Measurements from ENCODE around the gene CDH10. TPM values are rescaled to one million over a fixed set of nuclear protein-coding genes. Genes with fewer than 3 reads are reported as not detected.

The CDH10 gene
- total and polyA plus RNA-seq, 4 experiments from 2014 or later = not detected

GRCh38 chr5:24643880-24644279, 898 bp downstream of the CDH10 start:
- Mint-ChIP-seq H3K27me3 (no peaks in the 10 kb centered on the region), H3K36me3 (no peaks in the 10 kb centered on the region), H3K4me1 (no peaks in the 10 kb centered on the region), H3K27ac (no peak overlapping the region), H3K9me3 (peaks cover 0 to 13% (median 4%) of the 10 kb centered on the region in 8 donors), H3K4me3 (no peak overlapping the region)
- no peak overlapping the region for H3K4me3 ChIP-seq (ENCODE audit: low read length in 2 of 2)
- POLR2A ChIA-PET (ENCODE audit: partially characterized antibody) = no interaction called here
- no peaks in the 10 kb centered on the region for H3K27me3 ChIP-seq (ENCODE audit: insufficient read depth, low read length)
- no peaks in the 10 kb centered on the region for H3K4me1 ChIP-seq (ENCODE audit: insufficient read depth, low read length)
- no peaks in the 10 kb centered on the region for H3K36me3 ChIP-seq (ENCODE audit: insufficient read depth, low read length)
- DNase-seq = no peak
- CTCF ChIA-PET (ENCODE audit: partially characterized antibody) = no interaction called here
- H3K9me3 ChIP-seq (ENCODE audit: control insufficient read depth in 1 of 2, low read length in 2 of 2) = no peaks in the 10 kb centered on the region
- intact Hi-C loops (cut with micrococcal nuclease) = no loop called here
- H3K27ac ChIP-seq (ENCODE audit: low read depth, low read length) = no peak overlapping the region

GRCh38 chr5:24643156-24643555, 1.6 kb downstream of the CDH10 start:
- Mint-ChIP-seq H3K36me3 (no peaks in the 10 kb centered on the region), H3K27me3 (no peaks in the 10 kb centered on the region), H3K9me3 (peaks cover 0 to 10% (median 3%) of the 10 kb centered on the region in 8 donors), H3K4me1 (no peaks in the 10 kb centered on the region), H3K4me3 (no peak overlapping the region), H3K27ac (no peak overlapping the region)
- ChIA-PET POLR2A (ENCODE audit: partially characterized antibody) (no interaction called here), CTCF (ENCODE audit: partially characterized antibody) (no interaction called here)
- Histone ChIP-seq H3K27me3 (ENCODE audit: insufficient read depth, low read length) (no peaks in the 10 kb centered on the region), H3K27ac (ENCODE audit: low read depth, low read length) (no peak overlapping the region), H3K36me3 (ENCODE audit: insufficient read depth, low read length) (no peaks in the 10 kb centered on the region), H3K4me1 (ENCODE audit: insufficient read depth, low read length) (no peaks in the 10 kb centered on the region), H3K9me3 (ENCODE audit: control insufficient read depth in 1 of 2, low read length in 2 of 2) (no peaks in the 10 kb centered on the region), H3K4me3 (ENCODE audit: low read length in 2 of 2) (no peak overlapping the region)
- no peak for DNase-seq
- intact Hi-C loops (cut with micrococcal nuclease) = no loop called here

GRCh38 chr5:24642022-24642421, 2.8 kb downstream of the CDH10 start:
- CTCF ChIA-PET (ENCODE audit: partially characterized antibody) = no interaction called here
- DNase-seq = no peak

GRCh38 chr5:24635209-24635608, 9.6 kb downstream of the CDH10 start:
- no peak overlapping the region for H3K27ac Mint-ChIP-seq
- H3K27me3 Mint-ChIP-seq = no peaks in the 10 kb centered on the region
- ChIA-PET CTCF (ENCODE audit: partially characterized antibody) (no interaction called here), POLR2A (ENCODE audit: partially characterized antibody) (no interaction called here)
- intact Hi-C loops (cut with micrococcal nuclease) = no loop called here
- Histone ChIP-seq H3K4me1 (ENCODE audit: insufficient read depth, low read length) (no peaks in the 10 kb centered on the region), H3K4me3 (ENCODE audit: low read length in 2 of 2) (no peak overlapping the region), H3K27ac (ENCODE audit: low read depth, low read length) (no peak overlapping the region), H3K27me3 (ENCODE audit: insufficient read depth, low read length) (no peaks in the 10 kb centered on the region), H3K36me3 (ENCODE audit: insufficient read depth, low read length) (no peaks in the 10 kb centered on the region), H3K9me3 (ENCODE audit: control insufficient read depth in 1 of 2, low read length in 2 of 2) (no peaks in the 10 kb centered on the region)
- H3K4me1 Mint-ChIP-seq = no peaks in the 10 kb centered on the region
- peaks cover 0 to 3% (median 0%) of the 10 kb centered on the region in 8 donors for H3K9me3 Mint-ChIP-seq
- no peaks in the 10 kb centered on the region for H3K36me3 Mint-ChIP-seq
- H3K4me3 Mint-ChIP-seq = no peak overlapping the region
- DNase-seq = no peak

More at GRCh38 chr5:24642022-24642421, 2.8 kb downstream of the CDH10 start:
- POLR2A ChIA-PET (ENCODE audit: partially characterized antibody) = no interaction called here
- H3K9me3 ChIP-seq (ENCODE audit: control insufficient read depth in 1 of 2, low read length in 2 of 2) = no peaks in the 10 kb centered on the region
- no peak overlapping the region for H3K27ac ChIP-seq (ENCODE audit: low read depth, low read length)
- H3K27me3 Mint-ChIP-seq = no peaks in the 10 kb centered on the region
- intact Hi-C loops (cut with micrococcal nuclease) = no loop called here
- H3K4me3 Mint-ChIP-seq = no peak overlapping the region
- no peak overlapping the region for H3K27ac Mint-ChIP-seq
- H3K9me3 Mint-ChIP-seq = peaks cover 0 to 10% (median 3%) of the 10 kb centered on the region in 8 donors
- no peak overlapping the region for H3K4me3 ChIP-seq (ENCODE audit: low read length in 2 of 2)
- no peaks in the 10 kb centered on the region for H3K4me1 Mint-ChIP-seq
- H3K36me3 Mint-ChIP-seq = no peaks in the 10 kb centered on the region
- H3K4me1 ChIP-seq (ENCODE audit: insufficient read depth, low read length) = no peaks in the 10 kb centered on the region
- H3K27me3 ChIP-seq (ENCODE audit: insufficient read depth, low read length) = no peaks in the 10 kb centered on the region
- H3K36me3 ChIP-seq (ENCODE audit: insufficient read depth, low read length) = no peaks in the 10 kb centered on the region

GRCh38 chr5:24633715-24634325, 11.0 kb downstream of the CDH10 start:
- Histone ChIP-seq H3K4me1 (ENCODE audit: insufficient read depth, low read length) (no peaks in the 10 kb centered on the region), H3K4me3 (ENCODE audit: low read length in 2 of 2) (no peak overlapping the region), H3K36me3 (ENCODE audit: insufficient read depth, low read length) (no peaks in the 10 kb centered on the region), H3K27me3 (ENCODE audit: insufficient read depth, low read length) (no peaks in the 10 kb centered on the region), H3K9me3 (ENCODE audit: control insufficient read depth in 1 of 2, low read length in 2 of 2) (no peaks in the 10 kb centered on the region), H3K27ac (ENCODE audit: low read depth, low read length) (no peak overlapping the region)
- peaks cover 0 to 5% (median 1%) of the 10 kb centered on the region in 8 donors for H3K9me3 Mint-ChIP-seq
- intact Hi-C loops (cut with micrococcal nuclease) = no loop called here
- no peak overlapping the region for H3K4me3 Mint-ChIP-seq
- DNase-seq = no peak
- ChIA-PET CTCF (ENCODE audit: partially characterized antibody) (no interaction called here), POLR2A (ENCODE audit: partially characterized antibody) (no interaction called here)
- H3K4me1 Mint-ChIP-seq = no peaks in the 10 kb centered on the region
- no peaks in the 10 kb centered on the region for H3K27me3 Mint-ChIP-seq
- no peaks in the 10 kb centered on the region for H3K36me3 Mint-ChIP-seq
- no peak overlapping the region for H3K27ac Mint-ChIP-seq

- intact Hi-C loops (cut with micrococcal nuclease) = no loop called here
- Histone ChIP-seq H3K4me3 (ENCODE audit: low read length in 2 of 2) (no peak overlapping the region), H3K27ac (ENCODE audit: low read depth, low read length) (no peak overlapping the region), H3K36me3 (ENCODE audit: insufficient read depth, low read length) (no peaks in the 10 kb centered on the region), H3K9me3 (ENCODE audit: control insufficient read depth in 1 of 2, low read length in 2 of 2) (no peaks in the 10 kb centered on the region), H3K27me3 (ENCODE audit: insufficient read depth, low read length) (no peaks in the 10 kb centered on the region), H3K4me1 (ENCODE audit: insufficient read depth, low read length) (no peaks in the 10 kb centered on the region)
- Mint-ChIP-seq H3K4me1 (no peaks in the 10 kb centered on the region), H3K36me3 (no peaks in the 10 kb centered on the region), H3K4me3 (no peak overlapping the region), H3K9me3 (peaks cover 0 to 5% (median 1%) of the 10 kb centered on the region in 8 donors), H3K27me3 (no peaks in the 10 kb centered on the region), H3K27ac (no peak overlapping the region)
- ChIA-PET CTCF (ENCODE audit: partially characterized antibody) (no interaction called here), POLR2A (ENCODE audit: partially characterized antibody) (no interaction called here)
- DNase-seq = no peak
Measured at GRCh38 chr5:24632353-24632752, 12.4 kb downstream of the CDH10 start.

GRCh38 chr5:24630918-24631317, 13.9 kb downstream of the CDH10 start:
- Mint-ChIP-seq H3K27me3 (no peaks in the 10 kb centered on the region), H3K4me1 (no peaks in the 10 kb centered on the region), H3K27ac (no peak overlapping the region), H3K36me3 (no peaks in the 10 kb centered on the region), H3K9me3 (peaks cover 0 to 5% (median 1%) of the 10 kb centered on the region in 8 donors), H3K4me3 (no peak overlapping the region)
- intact Hi-C loops (cut with micrococcal nuclease) = no loop called here
- DNase-seq = no peak
- Histone ChIP-seq H3K27ac (ENCODE audit: low read depth, low read length) (no peak overlapping the region), H3K36me3 (ENCODE audit: insufficient read depth, low read length) (no peaks in the 10 kb centered on the region), H3K27me3 (ENCODE audit: insufficient read depth, low read length) (no peaks in the 10 kb centered on the region), H3K9me3 (ENCODE audit: control insufficient read depth in 1 of 2, low read length in 2 of 2) (no peaks in the 10 kb centered on the region), H3K4me1 (ENCODE audit: insufficient read depth, low read length) (no peaks in the 10 kb centered on the region), H3K4me3 (ENCODE audit: low read length in 2 of 2) (no peak overlapping the region)
- CTCF ChIA-PET (ENCODE audit: partially characterized antibody) = no interaction called here
- POLR2A ChIA-PET (ENCODE audit: partially characterized antibody) = no interaction called here

GRCh38 chr5:24629798-24630197, 15.0 kb downstream of the CDH10 start:
- Mint-ChIP-seq H3K27ac (no peak overlapping the region), H3K4me1 (no peaks in the 10 kb centered on the region), H3K9me3 (peaks cover 0 to 5% (median 0%) of the 10 kb centered on the region in 8 donors), H3K4me3 (no peak overlapping the region), H3K27me3 (no peaks in the 10 kb centered on the region), H3K36me3 (no peaks in the 10 kb centered on the region)
- intact Hi-C loops (cut with micrococcal nuclease) = no loop called here
- Histone ChIP-seq H3K36me3 (ENCODE audit: insufficient read depth, low read length) (no peaks in the 10 kb centered on the region), H3K27ac (ENCODE audit: low read depth, low read length) (no peak overlapping the region), H3K9me3 (ENCODE audit: control insufficient read depth in 1 of 2, low read length in 2 of 2) (no peaks in the 10 kb centered on the region), H3K4me3 (ENCODE audit: low read length in 2 of 2) (no peak overlapping the region), H3K4me1 (ENCODE audit: insufficient read depth, low read length) (no peaks in the 10 kb centered on the region), H3K27me3 (ENCODE audit: insufficient read depth, low read length) (no peaks in the 10 kb centered on the region)
- ChIA-PET POLR2A (ENCODE audit: partially characterized antibody) (no interaction called here), CTCF (ENCODE audit: partially characterized antibody) (no interaction called here)
- DNase-seq = no peak

Data from CD4-positive, alpha-beta memory T cell (primary cell).